Head of caudate nucleus (tissue), 42 donors: ENCODE measurements around the gene SHC4.
"Not testable (repeated sequence)": the region's sequence is repeated elsewhere in the genome, so short reads cannot be mapped to it uniquely, and the experiment has no call there.

Experiments
- DNase-seq, 42 donors: peaks; one replicate each; pipeline versions ENCODE4 v3.0.0 to v3.0.0-alpha.2; 2020 to 2021; ENCODE audit warnings: mixed read lengths in 7 of 42
- intact Hi-C: fragments of 100-400 bp; cut with DNase I; formaldehyde crosslinking; loops from one replicate; pipeline ENCODE4 v1.15.0; 2022

SHC4 gene

GRCh38 chr15:48935236-48935635 lies 28.5 kb downstream of the SHC4 start:
- no peak for DNase-seq
- intact Hi-C loops: no loop called here

- intact Hi-C loops: no loop called here
- DNase-seq: no peak
Measured at GRCh38 chr15:48930735-48931134, 33.0 kb downstream of the SHC4 start.

- intact Hi-C loops: no loop called here
- DNase-seq: no peak
Measured at GRCh38 chr15:48929661-48930060, 34.1 kb downstream of the SHC4 start.

GRCh38 chr15:48928877-48929538 lies 34.7 kb downstream of the SHC4 start:
- intact Hi-C loops: no loop called here
- no peak for DNase-seq

GRCh38 chr15:48925714-48926223 lies 38.0 kb downstream of the SHC4 start:
- DNase-seq: peak in 17 of 42 donors; percentile 3 to 67 (median 23)
- intact Hi-C loops: no loop called here

GRCh38 chr15:48924528-48925393 lies 39.0 kb downstream of the SHC4 start:
- intact Hi-C loops: no loop called here
- DNase-seq: peak in 3 of 42 donors; percentile 8 to 19 (median 15)

- intact Hi-C loops: no loop called here
- no peak for DNase-seq
Measured at GRCh38 chr15:48922046-48922445, 41.7 kb downstream of the SHC4 start.

- intact Hi-C loops: no loop called here
- no peak for DNase-seq
Measured at GRCh38 chr15:48916721-48917120, 47.0 kb downstream of the SHC4 start.

- intact Hi-C loops: no loop called here
- DNase-seq: no peak
Measured at GRCh38 chr15:48915861-48916260, 47.9 kb downstream of the SHC4 start.

- intact Hi-C loops: no loop called here
- no peak for DNase-seq
Measured at GRCh38 chr15:48914717-48915116, 49.0 kb downstream of the SHC4 start.

GRCh38 chr15:48913141-48913540 lies 50.6 kb downstream of the SHC4 start:
- no peak for DNase-seq
- intact Hi-C loops: no loop called here

GRCh38 chr15:48910554-48910953 lies 53.2 kb downstream of the SHC4 start:
- intact Hi-C loops, DNase-seq: not testable (repeated sequence)

- intact Hi-C loops, DNase-seq: not testable (repeated sequence)
Measured at GRCh38 chr15:48909313-48909712, 54.4 kb downstream of the SHC4 start.

- intact Hi-C loops: no loop called here
- DNase-seq: no peak
Measured at GRCh38 chr15:48905847-48906246, 57.9 kb downstream of the SHC4 start.

GRCh38 chr15:48905216-48905615 lies 58.5 kb downstream of the SHC4 start:
- DNase-seq: no peak
- intact Hi-C loops: no loop called here

- DNase-seq: no peak
- intact Hi-C loops: no loop called here
Measured at GRCh38 chr15:48904758-48905157, 59.0 kb downstream of the SHC4 start.

GRCh38 chr15:48899793-48900192 lies 63.9 kb downstream of the SHC4 start:
- no peak for DNase-seq
- intact Hi-C loops: no loop called here

- intact Hi-C loops: no loop called here
- DNase-seq: no peak
Measured at GRCh38 chr15:48898446-48898845, 65.3 kb downstream of the SHC4 start.

- peak in 1 of 42 donors; percentile 22 for DNase-seq
- intact Hi-C loops: no loop called here
Measured at GRCh38 chr15:48898032-48898431, 65.7 kb downstream of the SHC4 start.
